ENCODE results near the gene PWWP2B. TPM values are rescaled to one million over a fixed set of nuclear protein-coding genes. Genes with fewer than 3 reads are reported as not detected.

The PWWP2B gene
- total and polyA plus RNA-seq, 2 of the 4 experiments (the other 2 are of a cell fraction): 1.7 to 2.2 TPM

GRCh38 chr10:132403511-132404168 lies 6.6 kb downstream of the PWWP2B start:
- H4K20me1 ChIP-seq (ENCODE audit: insufficient read depth, low read length): no peaks in the 10 kb centered on the region; the same call in none of the 2 replicates
- in situ Hi-C loops (cut with MboI; ENCODE audit: low sequenced_read_pairs): no loop called here
- no peak overlapping the region for H4K91ac ChIP-seq (ENCODE audit: insufficient read depth, low read depth, low read length)
- BruUV-seq (replicated peaks): no TSS peak
- ATAC-seq (ENCODE audit: low read depth): no peak
- H4K5ac ChIP-seq (ENCODE audit: low read depth, low read length): no peak overlapping the region
- H2AK5ac ChIP-seq (ENCODE audit: low read depth, low read length): no peak overlapping the region
- H3K27ac ChIP-seq (ENCODE audit: insufficient read depth, low read length): no peak overlapping the region
- H2BK5ac ChIP-seq (ENCODE audit: low read depth, low read length, poor library complexity, severe bottlenecking): no peak overlapping the region
- peaks cover 2% of the 10 kb centered on the region; the same call in 1 of the 2 replicates for H3K9me1 ChIP-seq (ENCODE audit: insufficient read depth, low read length)
- no peak overlapping the region for H3K4me2 ChIP-seq (ENCODE audit: low read depth, low read length)
- H3K4me3 ChIP-seq (ENCODE audit: insufficient read depth, low read depth, low read length): no peak overlapping the region
- H3K4me1 ChIP-seq (ENCODE audit: control insufficient read depth, insufficient read depth, low read length): peaks cover 6% of the 10 kb centered on the region; the same call in 1 of the 2 replicates
- H3K18ac ChIP-seq (ENCODE audit: low read depth, low read length): no peak overlapping the region
- H3K23ac ChIP-seq (ENCODE audit: low read depth, low read length): no peak overlapping the region
- 97% methylated on average over 13 of the region's 25 CpGs; no CpG with 5 or more reads in 1 of the 2 experiments for WGBS, 2 experiments (ENCODE audit: extremely low coverage in 2 of 2, insufficient read length in 1 of 2)
- H3K14ac ChIP-seq (replicated peaks; ENCODE audit: low read depth, low read length): no peak overlapping the region
- no peak overlapping the region for H2BK15ac ChIP-seq (ENCODE audit: low read depth, low read length)
- H3K56ac ChIP-seq (ENCODE audit: extremely low read depth, insufficient read depth, low read length): no peak overlapping the region
- H3K9me3 ChIP-seq (ENCODE audit: control insufficient read depth, insufficient read depth, low read length): no peaks in the 10 kb centered on the region
- H4K8ac ChIP-seq (ENCODE audit: low read depth in 2 of 2, low read length in 2 of 2): no peak overlapping the region
- TF ChIP-seq CEBPB (IDR thresholded peaks at IDR 0.05; ENCODE audit: low read depth, low read length): no peak
- TF ChIP-seq ELK1 (IDR thresholded peaks at IDR 0.05; ENCODE audit: borderline replicate concordance, low read depth, low read length): no peak
- TF ChIP-seq RCOR1 (IDR thresholded peaks at IDR 0.05; ENCODE audit: insufficient replicate concordance, low read length): no peak
- TF ChIP-seq POLR2A (IDR thresholded peaks at IDR 0.05; ENCODE audit: low read depth, low read length): no peak
- TF ChIP-seq RAD21 (IDR thresholded peaks at IDR 0.05; ENCODE audit: low read length): no peak
- TF ChIP-seq FOS (IDR thresholded peaks at IDR 0.05; ENCODE audit: low read depth, low read length): no peak
- TF ChIP-seq SMC3 (IDR thresholded peaks at IDR 0.05; ENCODE audit: low read depth, low read length): no peak
- no peak for TF ChIP-seq CTCF (conservative IDR thresholded peaks at IDR 0.05; ENCODE audit: low read depth, low read length)
- TF ChIP-seq MAFK (IDR thresholded peaks at IDR 0.05; ENCODE audit: low read depth, low read length): no peak
- TF ChIP-seq CHD1 (IDR thresholded peaks at IDR 0.05; ENCODE audit: low read depth, low read length): no peak
- TF ChIP-seq BHLHE40 (IDR thresholded peaks at IDR 0.05; ENCODE audit: low read depth, low read length): no peak
- TF ChIP-seq RFX5 (IDR thresholded peaks at IDR 0.05; ENCODE audit: low read depth, low read length): no peak
- no peak for TF ChIP-seq NFE2L2 (IDR thresholded peaks at IDR 0.05; ENCODE audit: low read depth, low read length)
- no peak for TF ChIP-seq MXI1 (IDR thresholded peaks at IDR 0.05; ENCODE audit: borderline replicate concordance, low read depth, low read length)
- TF ChIP-seq USF2 (IDR thresholded peaks at IDR 0.05; ENCODE audit: low read depth, low read length): no peak
- TF ChIP-seq MAZ (IDR thresholded peaks at IDR 0.05; ENCODE audit: borderline replicate concordance, low read depth, low read length): no peak
- intact Hi-C loops (cut with micrococcal nuclease): no loop called here
- H2AK9ac ChIP-seq (replicated peaks; ENCODE audit: low read depth, low read length, poor library complexity): no peak overlapping the region
- H3K36me3 ChIP-seq (ENCODE audit: control insufficient read depth, insufficient read depth, low read length): peaks cover 18% of the 10 kb centered on the region; the same call in 1 of the 2 replicates
- no peak overlapping the region for H3K4ac ChIP-seq (ENCODE audit: low read depth, low read length)
- dilution Hi-C loops (cut with HindIII; ENCODE audit: low sequenced_read_pairs, unreplicated experiment): no loop called here
- H2AFZ ChIP-seq (replicated peaks; ENCODE audit: low read length, poor library complexity): no peak overlapping the region
- DNase-seq: no peak
- POLR2A ChIA-PET (ENCODE audit: unreplicated experiment): no interaction called here
- CTCF ChIA-PET: no interaction called here
- H3K27me3 ChIP-seq (ENCODE audit: control insufficient read depth, insufficient read depth, low read length): no peaks in the 10 kb centered on the region
- no peak overlapping the region for H2BK120ac ChIP-seq (ENCODE audit: low read depth, low read length)
- H3K9ac ChIP-seq (ENCODE audit: low read depth, low read length): no peak overlapping the region
- no peak overlapping the region for H2BK20ac ChIP-seq (ENCODE audit: low read depth, low read length)
- H3K79me1 ChIP-seq (ENCODE audit: low read depth in 1 of 2, low read length in 2 of 2): peaks cover 6 to 24% of the 10 kb centered on the region in 2 experiments

Measured in IMR-90 (cell line).